ENCODE data around the gene BDKRB2.

The BDKRB2 gene

GRCh38 chr14:96197163-96197852 is 7.3 kb upstream of the BDKRB2 start:
- TF ChIP-seq SPI1 (IDR thresholded peaks at IDR 0.05; ENCODE audit: low read depth, low read length) (no peak), POU2F2 (IDR thresholded peaks at IDR 0.05; ENCODE audit: low read depth, low read length) (no peak), POLR2A (IDR thresholded peaks at IDR 0.05; ENCODE audit: low read depth, low read length) (no peak), POLR2AphosphoS5 (IDR thresholded peaks at IDR 0.05; ENCODE audit: low read depth, low read length) (no peak), TAF1 (IDR thresholded peaks at IDR 0.05; ENCODE audit: low read depth, low read length) (no peak)
- FAIRE-seq (no peak), DNase-seq (ENCODE audit: insufficient read length, low spot score) (no peak)

GRCh38 chr14:96197969-96198368 is 6.7 kb upstream of the BDKRB2 start:
- no peak for DNase-seq (ENCODE audit: insufficient read length, low spot score)
- TF ChIP-seq POLR2AphosphoS5 (IDR thresholded peaks at IDR 0.05; ENCODE audit: low read depth, low read length): no peak
- no peak for TF ChIP-seq TAF1 (IDR thresholded peaks at IDR 0.05; ENCODE audit: low read depth, low read length)
- TF ChIP-seq PAX5 (IDR thresholded peaks at IDR 0.05; ENCODE audit: insufficient read depth, low read length, severe bottlenecking): no peak
- FAIRE-seq: no peak

- DNase-seq (ENCODE audit: insufficient read length, low spot score) (no peak), FAIRE-seq (peak; percentile 5)
- TF ChIP-seq POLR2A (IDR thresholded peaks at IDR 0.05; ENCODE audit: low read depth, low read length) (no peak), SPI1 (IDR thresholded peaks at IDR 0.05; ENCODE audit: low read depth, low read length) (peak; percentile 55; the same call in 1 of the 2 replicates), PAX5 (IDR thresholded peaks at IDR 0.05; ENCODE audit: insufficient read depth, low read length, severe bottlenecking) (no peak)
Measured at GRCh38 chr14:96198430-96199130, 6.1 kb upstream of the BDKRB2 start.

GRCh38 chr14:96201157-96201556 is 3.5 kb upstream of the BDKRB2 start:
- TF ChIP-seq POU2F2 (IDR thresholded peaks at IDR 0.05; ENCODE audit: low read depth, low read length) (no peak), SPI1 (IDR thresholded peaks at IDR 0.05; ENCODE audit: low read depth, low read length) (no peak), TAF1 (IDR thresholded peaks at IDR 0.05; ENCODE audit: low read depth, low read length) (no peak), PAX5 (IDR thresholded peaks at IDR 0.05; ENCODE audit: insufficient read depth, low read length, severe bottlenecking) (no peak), POLR2AphosphoS5 (IDR thresholded peaks at IDR 0.05; ENCODE audit: low read depth, low read length) (no peak), POLR2A (IDR thresholded peaks at IDR 0.05; ENCODE audit: low read depth, low read length) (no peak)
- DNase-seq (ENCODE audit: insufficient read length, low spot score) (no peak), FAIRE-seq (no peak)

GRCh38 chr14:96201965-96202364 is 2.7 kb upstream of the BDKRB2 start:
- DNase-seq (ENCODE audit: insufficient read length, low spot score) (no peak), FAIRE-seq (no peak)
- TF ChIP-seq PAX5 (IDR thresholded peaks at IDR 0.05; ENCODE audit: insufficient read depth, low read length, severe bottlenecking) (no peak), POLR2A (IDR thresholded peaks at IDR 0.05; ENCODE audit: low read depth, low read length) (no peak), POU2F2 (IDR thresholded peaks at IDR 0.05; ENCODE audit: low read depth, low read length) (no peak), SPI1 (IDR thresholded peaks at IDR 0.05; ENCODE audit: low read depth, low read length) (no peak), POLR2AphosphoS5 (IDR thresholded peaks at IDR 0.05; ENCODE audit: low read depth, low read length) (no peak), TAF1 (IDR thresholded peaks at IDR 0.05; ENCODE audit: low read depth, low read length) (no peak)

GRCh38 chr14:96202441-96203094 is 2.1 kb upstream of the BDKRB2 start:
- TF ChIP-seq POU2F2 (IDR thresholded peaks at IDR 0.05; ENCODE audit: low read depth, low read length) (no peak), POLR2A (IDR thresholded peaks at IDR 0.05; ENCODE audit: low read depth, low read length) (no peak), SPI1 (IDR thresholded peaks at IDR 0.05; ENCODE audit: low read depth, low read length) (no peak), POLR2AphosphoS5 (IDR thresholded peaks at IDR 0.05; ENCODE audit: low read depth, low read length) (no peak), TAF1 (IDR thresholded peaks at IDR 0.05; ENCODE audit: low read depth, low read length) (no peak), PAX5 (IDR thresholded peaks at IDR 0.05; ENCODE audit: insufficient read depth, low read length, severe bottlenecking) (no peak)
- DNase-seq (ENCODE audit: insufficient read length, low spot score): no peak
- no peak for FAIRE-seq

GRCh38 chr14:96203116-96203515 is 1.5 kb upstream of the BDKRB2 start:
- TF ChIP-seq PAX5 (IDR thresholded peaks at IDR 0.05; ENCODE audit: insufficient read depth, low read length, severe bottlenecking) (no peak), POLR2AphosphoS5 (IDR thresholded peaks at IDR 0.05; ENCODE audit: low read depth, low read length) (no peak), POLR2A (IDR thresholded peaks at IDR 0.05; ENCODE audit: low read depth, low read length) (no peak), SPI1 (IDR thresholded peaks at IDR 0.05; ENCODE audit: low read depth, low read length) (no peak), TAF1 (IDR thresholded peaks at IDR 0.05; ENCODE audit: low read depth, low read length) (no peak), POU2F2 (IDR thresholded peaks at IDR 0.05; ENCODE audit: low read depth, low read length) (no peak)
- no peak for FAIRE-seq
- DNase-seq (ENCODE audit: insufficient read length, low spot score): no peak

GRCh38 chr14:96203635-96204034 is 1.0 kb upstream of the BDKRB2 start:
- DNase-seq (ENCODE audit: insufficient read length, low spot score) (no peak), FAIRE-seq (no peak)
- TF ChIP-seq PAX5 (IDR thresholded peaks at IDR 0.05; ENCODE audit: insufficient read depth, low read length, severe bottlenecking) (no peak), POLR2A (IDR thresholded peaks at IDR 0.05; ENCODE audit: low read depth, low read length) (no peak), SPI1 (IDR thresholded peaks at IDR 0.05; ENCODE audit: low read depth, low read length) (no peak), POLR2AphosphoS5 (IDR thresholded peaks at IDR 0.05; ENCODE audit: low read depth, low read length) (no peak), POU2F2 (IDR thresholded peaks at IDR 0.05; ENCODE audit: low read depth, low read length) (no peak), TAF1 (IDR thresholded peaks at IDR 0.05; ENCODE audit: low read depth, low read length) (no peak)

GRCh38 chr14:96205059-96205977 is 679 bp downstream of the BDKRB2 start:
- no peak for DNase-seq (ENCODE audit: insufficient read length, low spot score)
- TF ChIP-seq TAF1 (IDR thresholded peaks at IDR 0.05; ENCODE audit: low read depth, low read length): no peak

More at GRCh38 chr14:96205059-96205977, 679 bp downstream of the BDKRB2 start:
- no peak for FAIRE-seq
